GM19193 (cell line): ENCODE data around the gene PYROXD2.

Experiments
- POLR2A ChIP-seq: IDR thresholded peaks from 4 replicates; pipeline ENCODE4 v1.6.1; 2011; ENCODE audit not compliant: insufficient read depth, insufficient read length; ENCODE audit errors: extremely low read depth

PYROXD2 gene

DNA sequence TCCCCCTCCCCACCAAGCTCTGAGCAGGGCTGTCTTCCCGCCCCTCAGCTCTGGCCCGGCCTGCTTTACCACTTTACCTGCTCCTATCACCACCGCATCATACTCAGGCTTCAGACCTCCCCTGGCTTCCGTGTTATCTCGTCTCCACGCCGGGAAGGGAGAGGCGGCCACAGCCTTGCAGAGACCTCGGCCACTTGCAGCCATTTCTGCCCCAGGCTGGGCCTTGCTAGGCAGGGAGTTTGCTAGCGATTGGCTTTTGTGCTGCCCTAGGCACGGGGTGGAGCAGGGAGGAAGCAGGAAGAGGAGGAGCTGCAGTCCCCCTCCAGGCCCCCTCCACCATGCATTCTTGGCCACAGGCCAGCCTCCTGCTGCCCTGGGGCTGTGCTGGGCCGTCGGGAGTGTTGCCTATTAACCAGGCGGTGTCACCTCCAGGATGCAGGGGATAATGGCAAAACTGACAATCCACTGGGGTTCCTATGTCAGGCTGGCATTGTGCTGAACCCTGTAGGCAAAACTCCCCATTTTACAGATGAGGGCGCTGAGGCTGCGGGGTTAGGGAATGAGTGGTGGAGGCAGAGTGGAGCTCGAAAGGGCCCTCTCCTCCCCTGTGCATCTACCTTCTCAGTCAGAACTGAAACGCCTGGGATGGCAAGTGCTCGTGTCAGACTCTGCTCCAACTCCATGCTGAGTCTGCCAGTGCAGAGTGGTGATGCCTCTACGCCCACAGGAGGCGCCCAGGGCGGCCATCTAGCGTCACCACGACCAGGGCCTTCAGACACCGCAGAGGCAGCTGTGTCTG lies at the start of gene PYROXD2:
Gene PYROXD2 (minus strand): TSS at position 251 of the 799 bp plus-strand sequence. CDS start 47 bp downstream, at position 204.
- TF ChIP-seq POLR2A = no peak

DNA sequence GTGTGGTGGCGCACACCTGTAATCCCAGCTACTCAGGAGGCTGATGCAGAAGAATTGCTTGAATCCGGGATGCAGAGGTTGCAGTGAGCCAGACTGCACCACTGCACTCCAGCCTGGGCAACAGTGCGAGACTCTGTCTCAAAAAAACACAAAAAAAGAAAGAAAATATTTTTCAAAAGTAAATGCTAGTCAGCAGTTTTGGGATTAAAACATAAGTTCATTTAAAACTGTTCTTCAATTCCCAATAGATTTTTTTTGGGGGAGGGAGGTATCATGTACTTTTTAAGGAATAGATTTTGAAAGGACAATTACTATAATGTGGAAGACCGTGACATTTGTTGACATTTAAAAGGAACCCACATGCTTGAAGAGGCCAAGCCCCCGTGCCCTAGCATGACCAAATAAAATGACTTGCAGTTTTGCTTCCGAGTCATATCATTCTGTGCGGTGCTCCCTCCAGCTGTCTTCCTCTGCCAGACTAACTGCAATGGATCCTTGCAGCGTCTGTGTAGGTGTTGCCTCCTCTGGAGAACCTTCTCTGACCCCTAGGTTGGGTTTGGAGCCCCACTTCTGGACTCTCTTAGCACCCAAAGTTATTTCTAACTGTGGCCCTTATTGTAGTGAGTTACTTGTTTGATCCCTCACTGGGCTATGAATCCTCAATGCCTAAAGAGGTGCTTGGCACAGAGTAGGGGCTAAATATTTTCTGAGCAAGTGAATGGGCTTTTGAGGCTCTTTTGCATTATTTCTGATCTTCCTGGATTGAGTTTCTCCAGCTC lies 49.2 kb upstream of the PYROXD2 start:
- no peak for TF ChIP-seq POLR2A

DNA sequence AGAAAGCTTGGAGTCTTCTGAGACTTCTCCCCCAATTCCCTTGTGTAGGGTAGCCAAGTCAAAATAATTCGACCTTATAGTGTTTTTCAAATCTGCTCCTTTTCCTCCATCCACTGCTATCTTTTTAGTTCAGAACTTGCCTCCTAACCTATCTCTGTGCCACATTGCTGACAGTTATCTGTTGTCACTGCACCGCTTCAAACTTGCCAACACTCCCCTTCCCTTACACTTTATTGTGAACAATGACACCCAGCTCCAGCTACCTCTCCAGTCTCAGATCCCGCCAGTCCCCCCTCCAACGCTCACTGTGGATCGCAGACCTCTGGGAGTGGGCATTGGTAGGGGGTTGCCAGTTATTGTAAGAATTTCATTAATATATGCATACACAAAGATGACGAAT lies 48.0 kb upstream of the PYROXD2 start:
- TF ChIP-seq POLR2A = no peak

DNA sequence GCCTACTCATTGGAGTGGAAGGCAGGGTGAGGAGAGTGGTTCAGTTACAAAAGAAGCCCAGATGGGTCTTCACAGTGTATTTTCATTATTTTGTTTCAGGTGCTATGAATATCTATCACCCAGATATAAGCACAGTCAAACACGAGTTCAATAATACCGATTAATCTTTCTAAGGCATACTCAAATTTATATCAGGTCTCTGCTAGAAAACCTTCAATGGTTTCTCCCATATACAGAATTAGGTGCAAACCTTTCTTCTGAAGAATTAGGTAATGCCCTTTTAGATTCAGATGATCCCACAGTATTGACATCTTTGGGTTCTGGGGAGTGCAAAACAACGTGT lies 46.5 kb upstream of the PYROXD2 start:
- TF ChIP-seq POLR2A = no peak

DNA sequence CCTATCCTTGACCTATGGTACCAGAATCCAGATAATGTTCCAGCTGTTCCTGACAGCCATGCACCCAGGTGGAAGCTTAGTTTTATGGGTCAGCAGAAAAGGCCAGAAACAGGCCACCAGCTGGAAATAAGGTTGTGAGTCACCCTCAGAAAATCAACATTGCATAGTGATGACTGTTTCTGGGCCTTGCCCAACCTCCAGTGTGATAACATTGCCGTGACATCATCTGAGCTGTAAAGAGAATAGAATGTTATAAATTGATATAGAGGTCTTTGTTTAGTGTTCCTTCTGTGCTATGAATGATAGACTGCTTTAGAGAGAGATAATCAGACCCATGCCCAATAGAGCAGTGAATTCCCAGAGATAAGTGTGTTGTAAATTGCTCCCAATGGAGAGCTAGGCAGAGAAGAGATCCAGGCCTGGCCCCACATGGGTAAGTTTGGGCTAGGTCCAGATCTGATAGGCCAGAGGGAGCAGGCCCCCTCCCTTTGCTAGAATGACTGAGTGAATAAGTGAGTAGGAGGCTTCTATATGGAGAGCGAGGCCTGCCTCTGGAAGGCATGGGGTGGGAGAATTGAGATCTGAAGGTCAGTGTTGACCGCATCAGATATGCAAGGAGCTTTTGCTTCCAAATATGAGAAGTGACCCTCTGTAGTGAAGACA lies 46.0 kb upstream of the PYROXD2 start:
- no peak for TF ChIP-seq POLR2A

DNA sequence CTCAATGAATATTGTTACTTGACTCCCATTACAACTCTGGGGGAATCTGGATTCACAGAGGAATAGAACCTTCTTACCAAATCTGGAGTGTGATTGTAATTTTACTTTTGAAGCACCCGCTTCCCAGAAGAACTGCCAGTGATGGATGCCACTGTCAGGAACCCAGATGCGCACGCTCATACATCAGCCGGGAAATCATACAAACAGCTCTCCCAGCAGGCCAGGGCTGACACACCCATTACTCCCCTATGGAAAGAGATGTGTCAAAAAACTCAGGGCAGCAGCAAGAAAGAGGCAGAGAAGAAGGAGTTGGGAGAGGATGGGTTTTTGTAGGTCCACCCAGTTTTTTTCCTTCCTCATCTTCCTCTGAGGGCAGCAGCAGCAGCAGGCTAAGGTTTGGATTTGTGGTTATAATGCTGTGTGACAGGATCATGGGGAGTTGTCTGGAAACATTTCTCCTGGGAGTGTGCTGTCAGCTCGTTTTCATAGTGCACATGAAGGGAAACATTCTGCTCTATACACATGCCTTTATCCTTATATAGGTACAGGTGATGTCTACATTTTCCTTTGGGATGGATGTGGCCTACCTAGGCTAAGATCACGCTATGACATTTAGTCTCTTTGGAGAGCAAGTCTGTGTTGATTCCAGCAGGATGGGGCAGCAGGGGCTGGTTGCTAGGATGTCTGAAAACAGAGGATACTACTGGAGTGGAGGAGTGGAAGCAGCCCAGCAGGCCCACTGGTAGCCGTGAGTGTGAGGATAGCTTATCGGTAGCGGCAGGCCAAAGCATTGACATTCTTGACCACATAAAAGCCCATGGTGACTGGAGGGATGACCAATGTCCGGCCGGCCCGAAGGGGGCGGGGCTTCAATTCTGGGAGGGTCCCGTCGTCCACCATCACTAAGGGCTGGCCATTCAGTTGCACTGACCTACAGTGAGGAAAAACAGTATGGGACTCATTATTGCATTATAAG lies 44.1 kb upstream of the PYROXD2 start:
- no peak for TF ChIP-seq POLR2A

DNA sequence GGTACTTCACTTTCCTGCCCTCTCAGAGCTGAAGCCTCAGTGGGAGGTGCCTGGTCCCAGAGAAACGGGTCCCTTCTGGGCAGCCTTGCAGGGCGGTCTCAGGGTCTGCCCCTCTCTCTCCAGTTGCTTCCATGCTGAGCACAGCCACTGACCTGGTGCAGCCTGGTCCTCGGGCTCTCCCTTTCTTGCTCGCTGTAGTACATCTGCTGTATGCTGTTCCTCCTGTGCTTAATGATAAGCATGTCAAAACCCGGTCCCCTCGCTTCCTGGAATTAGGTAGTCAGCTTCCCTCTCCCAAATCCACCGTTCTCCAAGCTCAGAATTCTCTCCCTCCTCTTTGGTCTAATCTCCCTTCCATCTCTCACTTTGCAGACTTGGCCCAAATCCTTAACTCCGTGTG lies 42.7 kb upstream of the PYROXD2 start:
- TF ChIP-seq POLR2A = no peak

DNA sequence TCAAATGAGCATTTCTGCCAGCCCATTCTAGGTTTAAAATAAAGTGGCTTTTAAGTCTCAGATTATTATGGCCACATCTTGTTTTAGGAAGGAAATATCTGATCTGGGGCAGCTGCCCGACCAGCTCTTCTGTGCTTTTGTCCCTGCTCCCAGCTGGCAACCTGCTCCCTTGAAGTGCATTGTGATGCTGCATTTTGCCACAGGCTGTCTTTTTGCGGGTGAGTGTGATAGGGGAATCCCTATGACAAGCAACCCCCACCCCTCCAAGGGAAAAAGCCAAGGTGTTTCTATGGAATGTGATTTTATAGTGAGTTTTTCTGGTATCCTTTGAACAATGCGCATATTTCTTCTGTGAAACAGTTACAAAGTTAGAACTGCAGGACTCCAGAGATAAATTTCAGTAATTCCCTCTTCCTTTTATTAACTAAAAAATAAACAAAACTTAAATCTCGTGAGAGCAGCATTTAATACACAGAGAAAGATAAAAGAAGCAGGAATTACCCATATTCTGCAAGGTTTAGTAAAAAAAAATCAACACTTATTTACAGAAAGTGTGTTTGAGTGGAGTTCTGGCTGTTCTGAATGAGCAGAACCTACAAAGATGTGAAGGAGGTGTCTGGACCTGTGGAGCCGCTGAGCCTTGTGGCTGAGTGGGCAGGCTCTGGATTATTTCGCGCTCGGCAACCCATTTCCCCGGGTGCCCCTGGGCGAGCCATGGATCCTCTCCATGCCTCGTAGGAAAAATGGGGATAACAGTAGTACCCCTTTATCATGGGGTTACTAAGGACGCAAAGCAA lies 41.9 kb upstream of the PYROXD2 start:
- TF ChIP-seq POLR2A = no peak

DNA sequence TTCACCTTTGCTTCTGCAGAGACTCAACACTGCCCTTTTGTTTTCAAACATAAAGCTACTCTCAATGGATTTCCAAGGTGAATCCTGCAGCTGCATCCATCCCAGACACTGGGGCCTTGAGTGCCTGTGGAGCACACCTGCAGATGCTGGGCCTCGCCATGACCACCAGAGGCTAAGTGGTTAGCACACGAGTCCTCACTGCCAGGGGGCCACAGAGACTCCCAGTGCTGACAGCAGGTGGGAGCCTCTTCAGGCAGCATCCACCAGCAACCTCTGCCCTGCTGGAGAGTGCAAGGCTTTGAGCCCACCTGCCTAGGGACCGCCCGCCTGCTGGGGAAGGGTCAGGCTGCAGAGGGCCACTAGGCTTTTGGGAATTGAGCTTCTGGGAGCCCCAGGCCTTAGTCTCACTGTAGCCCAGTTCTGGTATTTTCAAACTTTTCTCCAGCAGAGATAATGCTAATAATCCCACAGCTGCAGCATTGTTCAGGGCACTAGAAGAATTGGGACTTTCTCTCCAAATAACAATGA lies 41.1 kb upstream of the PYROXD2 start:
- TF ChIP-seq POLR2A = no peak

DNA sequence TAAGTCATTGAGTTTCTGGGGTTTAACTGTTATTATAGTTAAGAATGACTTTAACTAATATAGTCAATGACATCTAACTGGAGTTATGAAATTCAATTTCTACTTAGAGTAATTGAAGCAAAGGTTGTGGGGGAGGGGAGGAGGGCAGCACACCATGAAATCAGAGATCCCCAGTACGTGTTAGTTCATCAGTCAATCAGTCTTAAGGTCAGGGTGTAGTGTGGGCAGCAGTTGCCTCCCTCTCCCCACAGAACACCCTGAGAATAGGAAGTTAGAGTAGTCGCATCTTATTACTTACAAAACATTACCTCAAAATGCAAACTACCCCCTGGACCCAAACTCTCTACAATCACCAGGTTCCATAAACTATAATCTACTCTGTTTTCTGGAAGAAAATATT lies 38.7 kb upstream of the PYROXD2 start:
- no peak for TF ChIP-seq POLR2A

DNA sequence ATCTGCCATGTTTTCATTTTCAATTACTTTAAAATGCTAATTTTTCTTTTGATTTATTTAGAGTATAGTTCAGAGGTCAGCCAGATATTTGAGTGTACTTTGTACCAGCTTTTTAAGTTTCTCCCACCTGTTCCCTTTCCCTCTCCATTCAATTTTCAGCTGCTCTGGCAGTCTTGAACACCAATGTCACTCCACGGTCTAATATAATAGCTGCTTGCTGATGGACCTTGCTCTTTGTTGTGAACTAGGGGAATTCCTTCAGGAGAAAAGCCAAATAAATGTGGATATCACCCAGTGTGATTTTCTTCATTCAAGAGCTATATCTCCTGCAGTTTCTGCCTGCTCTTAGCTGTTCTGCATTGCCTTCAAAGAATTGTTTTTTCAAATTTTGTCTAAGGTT lies 35.6 kb upstream of the PYROXD2 start:
- TF ChIP-seq POLR2A = no peak

DNA sequence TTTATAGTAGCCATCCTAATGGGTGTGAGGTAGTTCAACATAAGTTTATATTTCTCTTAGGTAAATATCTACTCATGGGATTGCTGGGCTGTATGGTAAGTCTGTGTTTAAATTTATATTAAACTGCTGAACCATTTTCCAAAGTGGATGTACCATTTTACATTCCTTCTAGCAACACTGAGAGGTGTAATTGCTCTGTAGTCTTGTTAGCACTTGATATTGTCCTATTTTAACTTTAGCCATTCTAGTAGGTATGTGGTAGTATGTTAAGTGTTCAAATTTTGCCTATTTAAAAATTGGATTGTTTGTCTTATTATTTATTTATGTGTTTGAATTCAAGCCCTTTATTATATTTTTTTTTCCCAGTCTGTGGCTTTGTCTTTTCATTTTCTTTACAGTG lies 34.3 kb upstream of the PYROXD2 start:
- no peak for TF ChIP-seq POLR2A

DNA sequence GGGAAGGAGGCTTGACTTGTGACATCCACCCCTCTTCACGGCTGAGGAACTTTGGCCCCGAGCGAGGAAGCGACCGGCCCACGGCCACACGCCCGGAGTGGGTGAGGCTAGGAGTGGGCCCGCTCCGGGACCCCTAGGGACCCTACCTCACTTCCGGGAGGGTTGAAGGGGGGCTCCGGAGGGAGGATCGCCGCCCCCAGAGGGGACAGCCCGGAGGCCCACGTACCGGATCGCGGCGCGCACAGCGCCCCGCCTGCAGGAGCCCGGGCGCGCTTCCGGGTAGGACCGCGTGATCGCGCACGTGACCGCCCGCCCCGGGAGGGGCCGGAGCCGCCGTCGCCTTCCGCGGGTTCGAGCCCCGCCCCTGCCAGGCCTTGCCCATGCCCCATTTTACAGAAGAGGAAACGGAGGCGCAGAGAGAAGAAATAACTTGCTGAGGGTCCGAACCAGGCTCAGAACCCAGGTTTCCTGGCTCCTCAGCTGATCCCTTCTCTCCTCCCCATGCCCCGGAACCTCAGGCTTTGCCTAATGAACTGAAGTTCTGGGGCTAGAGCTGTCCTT lies 31.8 kb upstream of the PYROXD2 start, which contains the start of gene HPS1:
Gene HPS1 (minus strand): TSS at position 275 of the 561 bp plus-strand sequence. CDS start 3,695 bp downstream, outside the sequence.
- TF ChIP-seq POLR2A = peak; percentile 92
